HL-60 (cell line): ENCODE results near the gene TIAL1.

Experiments used
- CTCF ChIP-seq: IDR thresholded peaks from one replicate; pipeline ENCODE4 v1.5.1; 2011; ENCODE audit warnings: low read length, control low read depth, inconsistent platforms; ENCODE audit not compliant: insufficient read depth
- GABPA ChIP-seq: IDR thresholded peaks from 2 replicates; pipeline ENCODE4 v1.6.1; 2012; ENCODE audit warnings: low read depth

DNA sequence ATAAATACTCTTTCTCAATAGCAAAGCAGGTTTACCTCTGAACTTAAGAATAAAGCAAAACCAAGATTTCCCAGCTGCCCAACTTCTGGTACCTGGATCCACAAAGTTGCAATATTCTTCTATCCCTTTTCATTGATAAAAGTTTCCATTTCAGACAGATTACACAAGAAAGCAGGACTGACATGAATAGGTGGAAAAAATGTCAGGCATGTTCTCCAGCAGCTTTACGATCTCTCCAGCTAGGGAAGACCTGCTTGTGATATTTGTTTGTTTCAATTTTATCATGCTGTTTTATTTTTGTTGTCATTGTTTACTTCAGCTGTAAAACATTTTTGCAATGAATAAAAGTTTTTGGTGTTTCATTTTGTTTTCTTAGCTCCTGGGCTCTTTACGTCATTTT is 63.3 kb downstream of the TIAL1 start:
- no peak for TF ChIP-seq GABPA
- no peak for TF ChIP-seq CTCF
